H9 (cell line): Measurements from ENCODE around the gene ABHD13. TPM values are rescaled to one million over a fixed set of nuclear protein-coding genes. Genes with fewer than 3 reads are reported as not detected.
A peak's percentile ranks its signal among the peaks of the same experiment; 100 is the strongest.

Experiments
- DNase-seq: peaks from one replicate; pipeline ENCODE4 v3.0.0-alpha.2; 2017
- H2AFZ ChIP-seq: one replicate; pipeline ENCODE4 v1.6.1; 2013; ENCODE audit warnings: mild to moderate bottlenecking, low read length, control low read depth, moderate library complexity
- H2AK5ac ChIP-seq: 2 replicates; pipeline ENCODE4 v1.6.1; 2013; ENCODE audit warnings: low read length, control low read depth, mixed read lengths; ENCODE audit not compliant: insufficient read length
- H2BK120ac ChIP-seq: one replicate; pipeline ENCODE4 v1.6.1; 2013; ENCODE audit warnings: low read depth, mild to moderate bottlenecking, low read length, control low read depth, inconsistent platforms; ENCODE audit not compliant: poor library complexity, severe bottlenecking
- H2BK12ac ChIP-seq: 2 replicates; pipeline ENCODE4 v1.6.1; 2013; ENCODE audit warnings: low read length, control low read depth, mixed read lengths, low read depth; ENCODE audit not compliant: insufficient read length
- H2BK15ac ChIP-seq: 2 replicates; pipeline ENCODE4 v1.6.1; 2013; ENCODE audit warnings: low read depth, low read length, control low read depth
- H2BK20ac ChIP-seq: one replicate; pipeline ENCODE4 v1.6.1; 2013; ENCODE audit warnings: low read depth, mild to moderate bottlenecking, low read length, control low read depth, inconsistent platforms; ENCODE audit not compliant: poor library complexity, severe bottlenecking
- H2BK5ac ChIP-seq: 2 replicates; pipeline ENCODE4 v1.6.1; 2013; ENCODE audit warnings: low read length, control low read depth, mixed read lengths; ENCODE audit not compliant: insufficient read length
- H3K14ac ChIP-seq: 2 replicates; pipeline ENCODE4 v1.6.1; 2013; ENCODE audit warnings: low read length, control low read depth; ENCODE audit not compliant: insufficient read depth
- H3K18ac ChIP-seq: 2 replicates; pipeline ENCODE4 v1.6.1; 2013; ENCODE audit warnings: low read depth, mild to moderate bottlenecking, mixed read lengths, low read length, control low read depth; ENCODE audit not compliant: insufficient read length
- H3K23ac ChIP-seq: 2 replicates; pipeline ENCODE4 v1.6.1; 2013; ENCODE audit warnings: low read length, control low read depth, mixed read lengths, low read depth; ENCODE audit not compliant: insufficient read length
- H3K23me2 ChIP-seq: 2 replicates; pipeline ENCODE4 v1.6.1; 2013; ENCODE audit warnings: low read depth, mild to moderate bottlenecking, mixed read lengths, low read length, control low read depth; ENCODE audit not compliant: insufficient read length, poor library complexity, severe bottlenecking
- H3K27ac ChIP-seq: 2 replicates; pipeline ENCODE4 v1.5.1; 2013; ENCODE audit warnings: low read length, control low read depth, mixed read lengths, low read depth; ENCODE audit not compliant: insufficient read length
- H3K27me3 ChIP-seq: 2 replicates; pipeline ENCODE4 v1.6.1; 2013; ENCODE audit warnings: low read length, control low read depth, inconsistent platforms; ENCODE audit not compliant: insufficient read depth
- H3K4ac ChIP-seq: 2 replicates; pipeline ENCODE4 v1.6.1; 2013; ENCODE audit warnings: low read depth, mild to moderate bottlenecking, control low read depth, inconsistent platforms, low read length, moderate library complexity
- H3K4me1 ChIP-seq: 2 replicates; pipeline ENCODE4 v1.6.1; 2013; ENCODE audit warnings: low read length, control low read depth, inconsistent platforms; ENCODE audit not compliant: insufficient read depth
- H3K4me2 ChIP-seq: 2 replicates; pipeline ENCODE4 v1.6.1; 2013; ENCODE audit warnings: low read length, control low read depth, mixed read lengths; ENCODE audit not compliant: insufficient read length, insufficient read depth
- H3K56ac ChIP-seq: 2 replicates; pipeline ENCODE4 v1.6.1; 2013; ENCODE audit warnings: low read depth, mild to moderate bottlenecking, mixed read lengths, low read length, control low read depth; ENCODE audit not compliant: insufficient read length
- H3K79me1 ChIP-seq: 2 replicates; pipeline ENCODE4 v1.6.1; 2013; ENCODE audit warnings: low read depth, mild to moderate bottlenecking, moderate library complexity, low read length, control low read depth, inconsistent platforms; ENCODE audit not compliant: insufficient read depth, poor library complexity, severe bottlenecking
- H3K79me2 ChIP-seq: 2 replicates; pipeline ENCODE4 v1.6.1; 2013; ENCODE audit warnings: low read length, control low read depth, inconsistent platforms; ENCODE audit not compliant: insufficient read depth
- H3K9ac ChIP-seq: 2 replicates; pipeline ENCODE4 v1.6.1; 2013; ENCODE audit warnings: low read length, control low read depth, mixed read lengths; ENCODE audit not compliant: insufficient read length; ENCODE audit errors: extremely low read depth
- H3K9me3 ChIP-seq: one replicate; pipeline ENCODE4 v1.6.1; 2013; ENCODE audit warnings: low read depth, low read length, inconsistent platforms; ENCODE audit not compliant: control insufficient read depth
- H3T11ph ChIP-seq: one replicate; pipeline ENCODE4 v1.6.1; 2013; ENCODE audit warnings: mild to moderate bottlenecking, low read length, control low read depth, inconsistent platforms
- H4K20me1 ChIP-seq: one replicate; pipeline ENCODE4 v1.6.1; 2013; ENCODE audit not compliant: control insufficient read depth, insufficient read length, insufficient read depth
- H4K5ac ChIP-seq: 2 replicates; pipeline ENCODE4 v1.6.1; 2013; ENCODE audit warnings: low read depth, mild to moderate bottlenecking, mixed read lengths, low read length, control low read depth; ENCODE audit not compliant: insufficient read length
- H4K8ac ChIP-seq: replicated peaks from 2 replicates; pipeline ENCODE4 v1.6.1; 2013; ENCODE audit warnings: low read length, control low read depth, mixed read lengths, low read depth; ENCODE audit not compliant: insufficient read length
- H4K91ac ChIP-seq: 2 replicates; pipeline ENCODE4 v1.6.1; 2013; ENCODE audit warnings: low read depth, mild to moderate bottlenecking, moderate library complexity, mixed read lengths, low read length, control low read depth; ENCODE audit not compliant: insufficient read length
- H3K27ac Mint-ChIP-seq, 3 experiments: 2 replicates in 2 of 3; 3 replicates in 1 of 3; pipeline ENCODE4 v1.8.0; 2020 to 2021; ENCODE audit warnings: mixed read lengths in 3 of 3, mild to moderate bottlenecking in 1 of 3, moderate library complexity in 1 of 3
- H3K27me3 Mint-ChIP-seq: 2 replicates; pipeline ENCODE4 v1.8.0; 2021; ENCODE audit warnings: low read depth, mild to moderate bottlenecking, moderate library complexity, mixed read lengths
- H3K36me3 Mint-ChIP-seq, 3 experiments: 2 replicates in 2 of 3; 3 replicates in 1 of 3; pipeline ENCODE4 v1.8.0; 2020 to 2021; ENCODE audit warnings: low read depth in 3 of 3, mixed read lengths in 3 of 3; ENCODE audit not compliant: insufficient read depth in 1 of 3
- H3K4me1 Mint-ChIP-seq, 2 experiments: 2 replicates each; pipeline ENCODE4 v1.8.0; 2020; ENCODE audit warnings: mixed read lengths in 2 of 2
- H3K4me3 Mint-ChIP-seq, 2 experiments: 2 replicates in 1 of 2; 3 replicates in 1 of 2; pipeline ENCODE4 v1.8.0; 2020 to 2021; ENCODE audit warnings: mild to moderate bottlenecking in 2 of 2, mixed read lengths in 2 of 2, moderate library complexity in 1 of 2
- H3K9me3 Mint-ChIP-seq, 2 experiments: 2 replicates in 1 of 2; 3 replicates in 1 of 2; pipeline ENCODE4 v1.8.0; 2020; ENCODE audit warnings: mild to moderate bottlenecking in 2 of 2, mixed read lengths in 2 of 2, moderate library complexity in 1 of 2
- CTCF ChIP-seq: fragments of 200-600 bp; sonication (generic); conservative IDR thresholded peaks from 3 replicates; pipeline ENCODE4 v1.8.0; 2021; ENCODE audit warnings: antibody characterized with exemption, mild to moderate bottlenecking
- WGBS: extraction: QIAGEN DNeasy Blood & Tissue Kit; methylation state at CpG from one replicate; pipeline ENCODE4 v1.1.7; 2013; ENCODE audit warnings: missing lambda C conversion rate, low lambda C conversion rate, mixed read lengths; ENCODE audit not compliant: insufficient read length; ENCODE audit errors: extremely low coverage; 5-methylcytosine and 5-hydroxymethylcytosine counted together
- long read RNA-seq: library from polyadenylated mRNA; unstranded; transcript quantifications from one replicate; pipeline ENCODE4 v2.0.0, GENCODE V29; 2020
- total RNA-seq: library from RNA; stranded (reverse); gene quantifications from 2 replicates; pipeline ENCODE4 v1.2.1, GENCODE V29; 2021

The ABHD13 gene
- total RNA-seq, result 6.1 and 6.2 TPM in 2 replicates
- long read RNA-seq, full-length matches to known transcripts, result 62 of 64 reads
- long read RNA-seq, partial matches to known transcripts, result 0 of 64 reads
- long read RNA-seq, other reads (novel, unspliced or antisense), result 2 of 64 reads

- peak; percentile 93 for DNase-seq
- Mint-ChIP-seq H3K4me3 (peak within 1 kb of the TSS; percentile 88 to 91), H3K27ac (peak within 1 kb of the TSS; percentile 84 to 95 (median 94); a peak in 6 of 7 replicates), H3K36me3 (no peaks in the 10 kb centered on the region), H3K27me3 (no peaks in the 10 kb centered on the region; the same call in 1 of the 2 replicates), H3K4me1 (peaks cover 18 to 27% of the 10 kb centered on the region in 2 experiments), H3K9me3 (no peaks in the 10 kb centered on the region)
- Histone ChIP-seq H3T11ph (no peak within 1 kb of the TSS), H3K27me3 (no peaks in the 10 kb centered on the region), H2BK12ac (no peak within 1 kb of the TSS), H2AFZ (peak within 1 kb of the TSS; percentile 58), H3K9ac (peak within 1 kb of the TSS; percentile 87), H3K4me1 (no peaks in the 10 kb centered on the region), H2BK20ac (no peak within 1 kb of the TSS), H3K56ac (no peak within 1 kb of the TSS), H3K14ac (peak within 1 kb of the TSS; percentile 62), H4K5ac (no peak within 1 kb of the TSS), H3K9me3 (no peaks in the 10 kb centered on the region), H4K20me1 (no peaks in the 10 kb centered on the region), H3K23ac (no peak within 1 kb of the TSS), H4K91ac (no peak within 1 kb of the TSS), H3K4me2 (peak within 1 kb of the TSS; percentile 95), H3K79me2 (peaks cover 6% of the 10 kb centered on the region; the same call in 1 of the 2 replicates), H3K23me2 (peaks cover 3% of the 10 kb centered on the region), H3K18ac (peak within 1 kb of the TSS; percentile 71), H4K8ac (no peak within 1 kb of the TSS), H2BK120ac (no peak within 1 kb of the TSS), H3K79me1 (peaks cover 3% of the 10 kb centered on the region), H3K4ac (no peak within 1 kb of the TSS), H2AK5ac (no peak within 1 kb of the TSS), H2BK5ac (no peak within 1 kb of the TSS), H3K27ac (no peak within 1 kb of the TSS), H2BK15ac (no peak within 1 kb of the TSS)
- no CpG with 5 or more reads among the region's 93 CpGs for whole genome bisulfite sequencing
- TF ChIP-seq CTCF, result 0 out of 3 replicates have a peak, but pooled peaks have one; percentile 23
Observed at GRCh38 chr13:108218044-108218974, at the start of gene ABHD13. ABHD13 (plus strand) TSS chr13:108218392; CDS start chr13:108229219, 10,827 bp downstream.
